GM21390 (cell line): ENCODE data around the gene CFAP57.

Experiments
- ATAC-seq: cut with Tn5 transposase; IDR thresholded peaks from one replicate; pipeline ENCODE4 v1.9.1; 2021; ENCODE audit not compliant: unreplicated experiment

CFAP57 gene

DNA sequence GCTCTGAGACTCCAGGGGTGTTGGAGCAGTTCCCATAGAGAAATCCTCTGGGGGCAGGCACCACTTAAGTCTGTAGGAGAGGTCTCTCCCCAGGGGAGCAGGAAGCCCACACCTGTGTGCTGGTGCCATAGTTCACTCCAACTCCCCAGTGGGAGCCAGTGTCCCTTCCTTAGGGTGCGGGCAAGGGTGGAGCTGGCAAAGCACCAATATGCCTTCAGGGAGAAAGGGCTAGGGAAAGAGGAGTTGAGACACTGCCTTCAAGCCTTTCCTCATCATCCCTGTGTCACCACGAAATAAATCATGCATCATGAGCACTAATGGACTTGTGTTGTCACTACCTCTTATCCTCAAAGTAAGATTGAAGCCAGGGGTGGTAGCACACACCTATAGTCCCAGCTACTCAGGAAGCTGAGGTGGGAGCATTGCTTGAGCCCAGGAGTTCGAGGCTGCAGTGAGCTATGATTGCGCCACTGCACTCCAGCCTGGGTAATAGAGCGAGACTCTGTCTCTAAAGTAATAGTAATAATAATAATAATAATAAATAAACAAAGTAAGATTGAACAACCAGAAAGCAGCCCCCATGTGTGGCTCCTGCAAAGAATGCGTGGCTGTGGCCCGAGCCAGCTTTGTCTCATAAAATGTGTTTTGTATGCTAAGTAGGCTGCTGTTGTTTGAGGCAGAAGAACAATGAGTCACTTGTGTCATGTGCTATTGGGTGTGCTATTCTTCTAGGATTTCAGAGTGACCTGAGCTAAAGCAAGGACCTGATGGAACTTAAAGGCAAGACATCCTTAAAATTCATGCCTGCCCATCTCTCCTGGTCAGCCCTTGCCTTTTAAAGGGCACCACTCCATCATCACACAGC, 122.0 kb downstream of the CFAP57 start:
- no peak for ATAC-seq

GRCh38 chr1:43294761-43295160, 122.6 kb downstream of the CFAP57 start:
- ATAC-seq, result no peak

GRCh38 chr1:43296207-43296606, 124.1 kb downstream of the CFAP57 start:
- ATAC-seq, result no peak

DNA sequence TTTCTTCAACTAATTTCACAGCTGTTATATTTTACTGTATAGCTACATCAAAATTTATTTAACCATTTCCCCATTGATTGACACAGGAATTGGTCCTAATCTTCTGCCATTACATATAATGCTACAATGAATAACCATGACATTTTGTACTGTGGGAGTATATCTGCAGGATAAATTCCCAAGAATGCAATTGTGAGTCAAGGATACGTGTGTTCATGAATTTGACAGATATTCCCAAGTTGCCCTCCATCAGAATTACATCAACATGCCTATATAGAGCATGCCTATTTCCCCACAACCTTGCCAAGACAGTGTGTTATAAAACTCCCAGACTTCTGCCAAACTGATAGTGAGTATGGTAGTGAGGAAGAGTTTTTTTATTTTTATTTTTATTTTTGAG, 125.9 kb downstream of the CFAP57 start:
- ATAC-seq, result no peak

DNA sequence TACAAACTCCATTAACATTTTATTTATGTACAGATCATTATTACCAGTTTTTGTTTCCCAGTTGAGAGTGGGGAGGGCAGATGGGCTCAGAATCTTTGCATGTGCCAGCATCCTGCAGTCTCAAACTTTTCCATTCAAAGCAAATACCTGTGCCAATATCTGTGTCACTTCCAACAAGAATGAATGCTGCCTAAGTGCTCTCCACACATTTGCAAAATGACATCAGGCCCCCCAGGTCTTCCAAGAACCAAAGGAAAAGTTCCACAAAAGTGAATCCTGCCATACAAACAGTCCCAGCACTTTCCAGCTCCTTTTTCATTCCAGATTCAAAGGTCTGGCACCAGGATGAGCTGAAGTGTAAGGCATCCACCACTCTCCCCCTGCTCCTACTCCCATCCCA, 127.0 kb downstream of the CFAP57 start:
- ATAC-seq, result no peak

- ATAC-seq, result no peak
These were observed 128.4 kb downstream of the CFAP57 start, which contains the start of gene TIE1 for GRCh38 chr1:43300378-43301094. TSS of gene TIE1 (plus strand) at chr1:43300982. CDS start at chr1:43301072, 90 bp downstream.

GRCh38 chr1:43302201-43302600, 130.1 kb downstream of the CFAP57 start:
- no peak for ATAC-seq

- ATAC-seq, result no peak
These were observed 130.8 kb downstream of the CFAP57 start for GRCh38 chr1:43302721-43303470.

- no peak for ATAC-seq
These were observed 131.6 kb downstream of the CFAP57 start for GRCh38 chr1:43303471-43304313.
